ENCODE results near the gene ASPSCR1.

- TF ChIP-seq EP300 (IDR thresholded peaks at IDR 0.05; ENCODE audit: low read depth) (no peak), POLR2A (IDR thresholded peaks at IDR 0.05) (no peak)
Measured at GRCh38 chr17:82045936-82046484, 68.6 kb downstream of the ASPSCR1 start.

Data from transverse colon (tissue), 1 donor.